HepG2 (cell line): ENCODE measurements around the gene TMEM184B. TPM values are rescaled to one million over a fixed set of nuclear protein-coding genes. Genes with fewer than 3 reads are reported as not detected.

Experiments
- ATAC-seq: fragments of 200-7000 bp; cut with Tn5 transposase; 3 replicates; pipeline ENCODE4 v1.9.1; 2020; ENCODE audit warnings: mild to moderate bottlenecking, moderate library complexity
- BruUV-seq: library from RNA; stranded (reverse); fragments of 400-500 nt; replicated peaks from 2 replicates; lab custom pipeline; 2021; lab: Mats Ljungman, UMichigan
- CTCF ChIA-PET: fragments of 300-600 bp; formaldehyde crosslinking; extraction: SDS; loops from one replicate; lab custom pipeline; 2021; ENCODE audit warnings: low total read pairs, inconsistent platforms, low intra/inter-chr PET ratio; lab: Yijun Ruan, JAX
- POLR2A ChIA-PET: fragments of 350-600 bp; sonication (Branson Sonifier 250); formaldehyde crosslinking; loops from one replicate; lab custom pipeline; 2020; ENCODE audit warnings: antibody characterized with exemption, inconsistent platforms; lab: Yijun Ruan, JAX
- DNase-seq: peaks from one replicate; pipeline ENCODE4 v3.0.0-alpha.2; 2015; ENCODE audit warnings: low spot score
- FAIRE-seq: peaks from 3 replicates; lab custom pipeline; 2011; peaks lifted over from hg19 to GRCh38; lab: Jason Lieb, UNC
- H2AFZ ChIP-seq: one replicate; pipeline ENCODE4 v1.6.1; 2011; ENCODE audit warnings: low read length, inconsistent platforms
- H3K27ac ChIP-seq: fragments of 300-600 bp; 3 replicates; pipeline ENCODE4 v1.8.0; 2011; ENCODE audit warnings: mixed run types, mild to moderate bottlenecking, mixed read lengths, low read length, inconsistent platforms; ENCODE audit not compliant: insufficient read depth; ENCODE audit errors: extremely low read length
- H3K27me3 ChIP-seq, 2 experiments: fragments of 200-600 bp in 1 of 2; 2 replicates in 1 of 2; 3 replicates in 1 of 2; pipeline versions ENCODE4 v1.6.0 to v1.8.0; 2011; ENCODE audit warnings: low read length in 2 of 2, mild to moderate bottlenecking in 2 of 2, moderate library complexity in 2 of 2, inconsistent platforms in 1 of 2; ENCODE audit not compliant: insufficient read depth in 2 of 2, control insufficient read depth in 1 of 2
- H3K36me3 ChIP-seq, 2 experiments: fragments of 200-600 bp in 1 of 2; replicated peaks in 1 of 2; 2 replicates in 1 of 2; 3 replicates in 1 of 2; pipeline versions ENCODE4 v1.5.1 to v1.8.0; 2011; ENCODE audit warnings: low read length in 2 of 2, inconsistent platforms in 1 of 2; ENCODE audit not compliant: insufficient read depth in 2 of 2, control insufficient read depth in 1 of 2
- H3K4me1 ChIP-seq: 2 replicates; pipeline ENCODE4 v1.5.1; 2012; ENCODE audit warnings: low read length, inconsistent platforms; ENCODE audit not compliant: insufficient read depth
- H3K4me2 ChIP-seq: 2 replicates; pipeline ENCODE4 v1.6.0; 2011; ENCODE audit warnings: low read depth, low read length, inconsistent platforms
- H3K4me3 ChIP-seq, 3 experiments: fragments of 200-600 bp in 1 of 3; sonication (generic), shearing (Covaris generic) in 1 of 3; replicated peaks in 1 of 3; 2 replicates each; pipeline ENCODE4 v1.5.1; 2011 to 2016; ENCODE audit warnings: low read length in 3 of 3, inconsistent platforms in 2 of 3, low read depth in 2 of 3, mild to moderate bottlenecking in 2 of 3, control low read depth in 1 of 3, mixed read lengths in 1 of 3; ENCODE audit not compliant: insufficient read depth in 1 of 3
- H3K79me2 ChIP-seq: one replicate; pipeline ENCODE4 v1.6.1; 2011; ENCODE audit warnings: low read length, inconsistent platforms; ENCODE audit not compliant: insufficient read depth
- H3K9ac ChIP-seq: 2 replicates; pipeline ENCODE4 v1.6.0; 2011; ENCODE audit warnings: mild to moderate bottlenecking, low read depth, low read length, inconsistent platforms; ENCODE audit not compliant: insufficient read depth
- H3K9me3 ChIP-seq: 2 replicates; pipeline ENCODE4 v1.5.1; 2012; ENCODE audit warnings: mild to moderate bottlenecking, low read length
- H4K20me1 ChIP-seq: 2 replicates; pipeline ENCODE4 v1.6.0; 2011; ENCODE audit warnings: inconsistent platforms, mild to moderate bottlenecking, low read length, moderate library complexity; ENCODE audit not compliant: insufficient read depth
- FOXP4 ChIP-seq: sonication (generic); formaldehyde crosslinking; IDR thresholded peaks from 2 replicates; pipeline ENCODE4 v1.4.0; 2020; ENCODE audit warnings: missing genetic modification reagents
- HIC2 ChIP-seq: sonication (generic); formaldehyde crosslinking; IDR thresholded peaks from 2 replicates; pipeline ENCODE4 v1.9.0; 2022; ENCODE audit warnings: low read depth, missing genetic modification reagents
- HNF4A ChIP-seq: sonication (generic); formaldehyde crosslinking; IDR thresholded peaks from 2 replicates; pipeline ENCODE4 v1.4.0; 2020; ENCODE audit warnings: missing genetic modification reagents
- IKZF4 ChIP-seq: sonication (generic); formaldehyde crosslinking; IDR thresholded peaks from 2 replicates; pipeline ENCODE4 v1.5.1; 2020; ENCODE audit warnings: borderline replicate concordance, mild to moderate bottlenecking, low read depth, missing genetic modification reagents; ENCODE audit errors: not compliant biosample characterization
- NCOA1 ChIP-seq: sonication (generic); formaldehyde crosslinking; IDR thresholded peaks from 2 replicates; pipeline ENCODE4 v1.9.0; 2021; ENCODE audit warnings: missing genetic modification reagents
- SKI ChIP-seq: fragments of 450-650 bp; IDR thresholded peaks from one replicate; pipeline ENCODE4 v1.6.1; 2018; ENCODE audit warnings: mild to moderate bottlenecking; ENCODE audit not compliant: partially characterized antibody
- SMAD3 ChIP-seq: sonication (generic); formaldehyde crosslinking; IDR thresholded peaks from 2 replicates; pipeline ENCODE4 v1.4.0; 2020; ENCODE audit warnings: missing genetic modification reagents
- SOX5 ChIP-seq: IDR thresholded peaks from 2 replicates; pipeline ENCODE4 v1.6.1; 2016; ENCODE audit warnings: borderline replicate concordance
- TEAD2 ChIP-seq: sonication (generic); formaldehyde crosslinking; IDR thresholded peaks from 2 replicates; pipeline ENCODE4 v1.9.0; 2021; ENCODE audit warnings: missing genetic modification reagents
- ZFP90 ChIP-seq: sonication (generic); formaldehyde crosslinking; IDR thresholded peaks from 2 replicates; pipeline ENCODE4 v1.8.0; 2022; ENCODE audit warnings: missing genetic modification reagents, mild to moderate bottlenecking, inconsistent platforms, borderline replicate concordance
- ZFP91 ChIP-seq: sonication (generic); formaldehyde crosslinking; IDR thresholded peaks from 2 replicates; pipeline ENCODE4 v1.9.0; 2022; ENCODE audit warnings: missing genetic modification reagents, mild to moderate bottlenecking, borderline replicate concordance
- ZNF235 ChIP-seq: sonication (generic); formaldehyde crosslinking; IDR thresholded peaks from 2 replicates; pipeline ENCODE4 v1.8.1; 2023; ENCODE audit warnings: mild to moderate bottlenecking, missing genetic modification reagents, borderline replicate concordance
- ZNF460 ChIP-seq: sonication (generic); formaldehyde crosslinking; IDR thresholded peaks from 2 replicates; pipeline ENCODE4 v1.5.1; 2020; ENCODE audit warnings: missing genetic modification reagents, mild to moderate bottlenecking, borderline replicate concordance
- ZNF557 ChIP-seq: sonication (generic); formaldehyde crosslinking; IDR thresholded peaks from 2 replicates; pipeline ENCODE4 v1.4.0; 2020; ENCODE audit warnings: missing genetic modification reagents
- ZNF564 ChIP-seq: sonication (generic); formaldehyde crosslinking; IDR thresholded peaks from 2 replicates; pipeline ENCODE4 v1.8.1; 2023; ENCODE audit warnings: mild to moderate bottlenecking, missing genetic modification reagents
- ZNF768 ChIP-seq: sonication (generic); formaldehyde crosslinking; IDR thresholded peaks from 2 replicates; pipeline ENCODE4 v1.4.0; 2020; ENCODE audit warnings: missing genetic modification reagents
- ZNF788 ChIP-seq: sonication (generic); formaldehyde crosslinking; IDR thresholded peaks from 2 replicates; pipeline ENCODE4 v1.5.0; 2020; ENCODE audit warnings: mild to moderate bottlenecking, missing genetic modification reagents, borderline replicate concordance
- WGBS: methylation state at CpG from one replicate; pipeline ENCODE4 v1.1.6; 2017; ENCODE audit warnings: low lambda C conversion rate; 5-methylcytosine and 5-hydroxymethylcytosine counted together
- in situ Hi-C: cut with HindIII; loops from 2 replicates; pipeline ENCODE4 v1.10.0; 2017; ENCODE audit warnings: low pct_unique_long_range_greater_than_20kb; ENCODE audit not compliant: extremely low pct_ligation_motif_present
- intact Hi-C: fragments of 100-400 bp; cut with micrococcal nuclease; formaldehyde crosslinking; loops from one replicate; pipeline ENCODE4 v1.10.0; 2022; ENCODE audit not compliant: unreplicated experiment
- polyA plus RNA-seq, 8 experiments: library from polyadenylated mRNA; depleted of rRNA in 3 of 8; stranded (reverse) in 7 of 8; unstranded in 1 of 8; fragments of >200 nt; fragmentation: Illumina TruSeq in 4 of 8; extraction: Trizol in 4 of 8; gene quantifications; 2 replicates each; pipeline versions ENCODE4 v1.2.1 to v1.2.3, GENCODE V29; 2011 to 2016; ENCODE audit warnings: low read depth in 4 of 8, missing spikeins in 1 of 8, mixed read lengths in 1 of 8; ENCODE audit not compliant: insufficient read depth in 1 of 8
- total RNA-seq, 5 experiments: library from RNA; depleted of rRNA; stranded (reverse); fragments of >200 nt; fragmentation: Illumina TruSeq; extraction: Trizol; gene quantifications; 2 replicates each; pipeline ENCODE4 v1.2.3, GENCODE V29; 2016; ENCODE audit warnings: low read depth in 1 of 5

Gene TMEM184B
- total and polyA plus RNA-seq, 2 of the 13 experiments (the other 11 are each of a cell fraction or from before 2014, with no cell fraction given): 15.9 to 16.0 TPM

GRCh38 chr22:38218661-38219622 lies 53.9 kb downstream of the TMEM184B start:
- Histone ChIP-seq H3K9me3 (no peaks in the 10 kb centered on the region), H3K4me3 (peak overlapping the region in 1 of 3 experiments; percentile 43; a peak in 1 of 6 replicates), H3K27me3 (no peaks in the 10 kb centered on the region), H3K79me2 (no peaks in the 10 kb centered on the region), H3K27ac (peak overlapping the region; percentile 65), H2AFZ (no peak overlapping the region), H3K9ac (peak overlapping the region; percentile 54), H3K4me2 (peak overlapping the region; percentile 58), H4K20me1 (no peaks in the 10 kb centered on the region; the same call in 1 of the 2 replicates), H3K4me1 (peaks cover 25% of the 10 kb centered on the region), H3K36me3 (peaks cover 1 to 17% of the 10 kb centered on the region in 2 experiments; a peak in 4 of 5 replicates)
- TSS peak; percentile 49 for BruUV-seq
- intact Hi-C loops (no loop called here), in situ Hi-C loops (no loop called here)
- 70% methylated on average over 12 of the region's 25 CpGs for WGBS
- ATAC-seq (peak; percentile 84), FAIRE-seq (peak; percentile 58), DNase-seq (peak; percentile 76)
- CTCF ChIA-PET: no interaction called here
- POLR2A ChIA-PET: interaction anchor here (0.6 to 3.0 kb wide), 11 partner anchors 9 to 201 kb away, joined by 3 to 22 read pairs (median 10); partner anchors contain the start of genes BAIAP2L2, MAFF and PLA2G6
- TF ChIP-seq SMAD3 (CRISPR knock-in tag) (0 out of 2 replicates have a peak, but pooled peaks have one; percentile 25), HIC2 (CRISPR knock-in tag) (peak; percentile 93), ZFP90 (peak; percentile 89; the same call in 1 of the 2 replicates), SOX5 (peak; percentile 62; the same call in 1 of the 2 replicates), ZNF235 (CRISPR knock-in tag) (peak; percentile 82; the same call in 1 of the 2 replicates), HNF4A (CRISPR knock-in tag) (peak; percentile 46; the same call in 1 of the 2 replicates), TEAD2 (CRISPR knock-in tag) (no peak), NCOA1 (CRISPR knock-in tag) (no peak), ZNF557 (CRISPR knock-in tag) (0 out of 2 replicates have a peak, but pooled peaks have one; percentile 42), ZNF768 (CRISPR knock-in tag) (peak; percentile 71; the same call in 1 of the 2 replicates), SKI (peak; percentile 41), ZNF788 (CRISPR knock-in tag) (peak; percentile 67; the same call in 1 of the 2 replicates), ZFP91 (CRISPR knock-in tag) (peak; percentile 81; the same call in 1 of the 2 replicates), IKZF4 (CRISPR knock-in tag) (peak; percentile 59), ZNF460 (CRISPR knock-in tag) (no peak), FOXP4 (CRISPR knock-in tag) (peak; percentile 75), ZNF564 (CRISPR knock-in tag) (no peak)
